OCI-LY1 (cell line): ENCODE data around the gene DOCK4.

Experiments used
- H2AFZ ChIP-seq: fragments of 200-600 bp; sonication (generic), shearing (Covaris generic); 2 replicates; pipeline ENCODE4 v1.6.0; 2014; ENCODE audit warnings: antibody characterized with exemption, mild to moderate bottlenecking, low read length
- H3F3A ChIP-seq: fragments of 200-600 bp; sonication (generic), shearing (Covaris generic); 2 replicates; pipeline ENCODE4 v1.6.0; 2014; ENCODE audit warnings: mild to moderate bottlenecking, antibody characterized with exemption, low read length, moderate library complexity; ENCODE audit not compliant: insufficient read depth
- H3K27ac ChIP-seq: fragments of 200-600 bp; sonication (generic); 2 replicates; pipeline ENCODE4 v1.5.1; 2014; ENCODE audit warnings: low read length, mixed run types, mild to moderate bottlenecking, low read depth; ENCODE audit not compliant: poor library complexity, severe bottlenecking
- H3K27me3 ChIP-seq: fragments of 200-600 bp; sonication (generic); 2 replicates; pipeline ENCODE4 v1.6.0; 2014; ENCODE audit warnings: antibody characterized with exemption, mild to moderate bottlenecking, low read length, moderate library complexity; ENCODE audit not compliant: insufficient read depth
- H3K36me3 ChIP-seq: fragments of 200-600 bp; sonication (generic); 2 replicates; pipeline ENCODE4 v1.6.1; 2014; ENCODE audit warnings: mild to moderate bottlenecking, antibody characterized with exemption, low read length, moderate library complexity, mixed read lengths; ENCODE audit not compliant: insufficient read depth
- H3K4me1 ChIP-seq: fragments of 200-600 bp; sonication (generic); 2 replicates; pipeline ENCODE4 v1.5.1; 2014; ENCODE audit warnings: mild to moderate bottlenecking, low read length, moderate library complexity; ENCODE audit not compliant: insufficient read depth, severe bottlenecking
- H3K4me2 ChIP-seq: fragments of 200-600 bp; sonication (generic), shearing (Covaris generic); 2 replicates; pipeline ENCODE4 v1.6.1; 2014; ENCODE audit warnings: low read length
- H3K4me3 ChIP-seq: fragments of 200-600 bp; sonication (generic); 2 replicates; pipeline ENCODE4 v1.5.1; 2014; ENCODE audit warnings: low read length, low read depth, mild to moderate bottlenecking, mixed read lengths; ENCODE audit not compliant: poor library complexity, severe bottlenecking
- H3K79me2 ChIP-seq: fragments of 200-600 bp; shearing (Covaris generic); 2 replicates; pipeline ENCODE4 v1.6.1; 2016; ENCODE audit warnings: mixed run types, low read length, mixed read lengths; ENCODE audit not compliant: insufficient read depth
- H3K9ac ChIP-seq: fragments of 200-600 bp; sonication (generic), shearing (Covaris generic); 2 replicates; pipeline ENCODE4 v1.6.1; 2014; ENCODE audit warnings: mild to moderate bottlenecking, low read length, mixed read lengths
- H3K9me2 ChIP-seq: fragments of 200-600 bp; sonication (generic), shearing (Covaris generic); 2 replicates; pipeline ENCODE4 v1.6.1; 2014; ENCODE audit warnings: low read depth, mild to moderate bottlenecking, low read length, mixed read lengths
- H3K9me3 ChIP-seq: fragments of 200-600 bp; shearing (Covaris generic); 2 replicates; pipeline ENCODE4 v1.6.1; 2014; ENCODE audit warnings: low read length, mixed read lengths
- H4K20me1 ChIP-seq: fragments of 200-600 bp; sonication (generic), shearing (Covaris generic); 2 replicates; pipeline ENCODE4 v1.6.0; 2016; ENCODE audit warnings: mild to moderate bottlenecking, low read length; ENCODE audit not compliant: insufficient read depth
- CTCF ChIP-seq: fragments of 200-600 bp; sonication (generic), shearing (Covaris generic); IDR thresholded peaks from 2 replicates; pipeline ENCODE4 v1.5.1; 2017; ENCODE audit warnings: mild to moderate bottlenecking, antibody characterized with exemption, low read length, moderate library complexity, mixed read lengths
- EZH2 ChIP-seq: fragments of 200-600 bp; sonication (generic), shearing (Covaris generic); IDR thresholded peaks from 2 replicates; pipeline ENCODE4 v1.8.0; 2017; ENCODE audit warnings: borderline replicate concordance, mixed run types, mild to moderate bottlenecking, antibody characterized with exemption, low read length, moderate library complexity, mixed read lengths

DOCK4 gene

GRCh38 chr7:111960984-111961383 is 245.2 kb downstream of the DOCK4 start:
- no peaks in the 10 kb centered on the region for H4K20me1 ChIP-seq
- H3K4me3 ChIP-seq = no peak overlapping the region
- no peaks in the 10 kb centered on the region for H3K9me3 ChIP-seq
- H3K9ac ChIP-seq = no peak overlapping the region
- no peak for TF ChIP-seq CTCF
- TF ChIP-seq EZH2 = no peak
- H3K4me1 ChIP-seq = no peaks in the 10 kb centered on the region
- no peaks in the 10 kb centered on the region for H3K36me3 ChIP-seq
- H3K79me2 ChIP-seq = no peaks in the 10 kb centered on the region
- no peak overlapping the region for H3K27ac ChIP-seq
- H2AFZ ChIP-seq = no peak overlapping the region
- H3K27me3 ChIP-seq = no peaks in the 10 kb centered on the region
- H3K9me2 ChIP-seq = no peaks in the 10 kb centered on the region
- no peaks in the 10 kb centered on the region for H3F3A ChIP-seq
- no peak overlapping the region for H3K4me2 ChIP-seq

DNA sequence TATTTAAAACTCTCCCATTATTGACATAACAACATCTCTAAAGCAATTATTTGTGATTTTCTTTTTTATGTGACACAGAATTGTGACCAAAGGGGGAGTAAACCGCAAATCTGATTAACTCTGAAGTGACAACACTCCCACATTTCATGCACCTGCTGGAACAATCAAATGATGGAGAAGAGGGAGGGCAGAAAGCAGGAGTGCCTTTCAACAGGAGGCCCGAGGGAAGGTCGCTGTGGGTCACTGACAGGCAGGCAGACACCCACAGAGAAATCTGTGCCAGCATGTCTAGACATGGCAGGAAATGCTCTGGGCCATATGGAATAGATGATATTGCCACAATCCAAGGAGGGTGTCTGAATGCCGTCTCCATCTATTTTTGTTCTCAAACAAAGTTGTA is 247.3 kb downstream of the DOCK4 start:
- Histone ChIP-seq H3K9me2 (no peaks in the 10 kb centered on the region), H2AFZ (no peak overlapping the region), H3K27ac (no peak overlapping the region), H3K4me2 (no peak overlapping the region), H3K9ac (no peak overlapping the region), H3K27me3 (no peaks in the 10 kb centered on the region), H3K79me2 (no peaks in the 10 kb centered on the region), H4K20me1 (no peaks in the 10 kb centered on the region), H3F3A (no peaks in the 10 kb centered on the region), H3K4me3 (no peak overlapping the region), H3K36me3 (no peaks in the 10 kb centered on the region), H3K9me3 (no peaks in the 10 kb centered on the region), H3K4me1 (no peaks in the 10 kb centered on the region)
- TF ChIP-seq EZH2 (no peak), CTCF (no peak)

GRCh38 chr7:111958431-111958830 is 247.8 kb downstream of the DOCK4 start:
- no peaks in the 10 kb centered on the region for H3K79me2 ChIP-seq
- no peak overlapping the region for H2AFZ ChIP-seq
- H3K36me3 ChIP-seq = no peaks in the 10 kb centered on the region
- no peak overlapping the region for H3K27ac ChIP-seq
- H3K9ac ChIP-seq = no peak overlapping the region
- H3K9me2 ChIP-seq = no peaks in the 10 kb centered on the region
- no peaks in the 10 kb centered on the region for H3K4me1 ChIP-seq
- H3K4me2 ChIP-seq = no peak overlapping the region
- H3K27me3 ChIP-seq = no peaks in the 10 kb centered on the region
- H3K4me3 ChIP-seq = no peak overlapping the region
- TF ChIP-seq EZH2 = no peak
- no peak for TF ChIP-seq CTCF
- no peaks in the 10 kb centered on the region for H3K9me3 ChIP-seq
- no peaks in the 10 kb centered on the region for H4K20me1 ChIP-seq
- H3F3A ChIP-seq = no peaks in the 10 kb centered on the region
